T-helper 17 cell (primary cell): ENCODE results near the gene UBASH3A. TPM values are rescaled to one million over a fixed set of nuclear protein-coding genes. Genes with fewer than 3 reads are reported as not detected.

Experiments
- ATAC-seq: fragments of 150-1000 bp; cut with Tn5 transposase; 2 replicates; pipeline ENCODE4 v1.10.0; 2021; ENCODE audit warnings: mild to moderate bottlenecking, moderate library complexity
- DNase-seq, 3 donors: peaks; one replicate each; pipeline versions ENCODE4 v3.0.0 to v3.0.0-alpha.2; 2020 to 2021
- H3K9me3 ChIP-seq: one replicate; pipeline ENCODE4 v1.7.0; 2013; ENCODE audit warnings: low read length, mild to moderate bottlenecking; ENCODE audit not compliant: control insufficient read depth, poor library complexity, severe bottlenecking
- H3K27ac Mint-ChIP-seq: one replicate; pipeline ENCODE4 v1.8.0; 2022; ENCODE audit warnings: mild to moderate bottlenecking, moderate library complexity, mixed read lengths
- H3K27me3 Mint-ChIP-seq: one replicate; pipeline ENCODE4 v1.8.0; 2022; ENCODE audit warnings: mixed read lengths
- H3K36me3 Mint-ChIP-seq: one replicate; pipeline ENCODE4 v1.8.0; 2022; ENCODE audit warnings: low read depth, mixed read lengths
- H3K4me1 Mint-ChIP-seq: one replicate; pipeline ENCODE4 v1.8.0; 2022; ENCODE audit warnings: mild to moderate bottlenecking, mixed read lengths
- H3K4me3 Mint-ChIP-seq: one replicate; pipeline ENCODE4 v1.8.0; 2022; ENCODE audit warnings: mild to moderate bottlenecking, moderate library complexity, mixed read lengths
- total RNA-seq, 4 donors: library from RNA in 2 of 4; stranded (reverse) in 2 of 4; gene quantifications; one replicate each; pipeline ENCODE4 v1.2.3 and lab custom pipeline; 2022 to 2026

The UBASH3A gene
- total RNA-seq, 2 donors from 2014 or later, result 49.5 to 50.3 TPM

- Mint-ChIP-seq H3K4me3 (peak overlapping the region; percentile 97), H3K4me1 (peaks cover 9% of the 10 kb centered on the region), H3K27ac (peak overlapping the region; percentile 93), H3K36me3 (no peaks in the 10 kb centered on the region), H3K27me3 (peaks cover 15% of the 10 kb centered on the region)
- DNase-seq (no peak), ATAC-seq (no peak)
- H3K9me3 ChIP-seq, result no peaks in the 10 kb centered on the region
Measured at GRCh38 chr21:42496839-42497202, 93.1 kb downstream of the UBASH3A start.

Other genes starting within 250 kb of the UBASH3A start
- 10 to 100 TPM; 43.4 to 75.0 TPM for gene ABCG1, start 184.8 kb upstream of the UBASH3A start, total RNA-seq
- gene TFF3, start 88.5 kb upstream of the UBASH3A start, total RNA-seq, result not detected
- gene TFF2, start 52.9 kb upstream of the UBASH3A start, total RNA-seq, result not detected
- not detected for gene TFF1, start 37.4 kb upstream of the UBASH3A start, total RNA-seq
- 1 to 10 TPM; 2.8 to 4.5 TPM for gene TMPRSS3, start 7.8 kb upstream of the UBASH3A start, total RNA-seq
- gene RSPH1, start 92.3 kb downstream of the UBASH3A start, total RNA-seq, result under 1 TPM in 1 of 2 donors, not detected in 1; 0.47 TPM
- 10 to 100 TPM; 21.0 to 24.0 TPM for gene SLC37A1, start 110.0 kb downstream of the UBASH3A start, total RNA-seq
- 1 to 10 TPM; 4.9 to 6.6 TPM for gene PDE9A, start 249.7 kb downstream of the UBASH3A start, total RNA-seq